Measurements from ENCODE around the gene ATP2A3.

ATP2A3 gene

DNA sequence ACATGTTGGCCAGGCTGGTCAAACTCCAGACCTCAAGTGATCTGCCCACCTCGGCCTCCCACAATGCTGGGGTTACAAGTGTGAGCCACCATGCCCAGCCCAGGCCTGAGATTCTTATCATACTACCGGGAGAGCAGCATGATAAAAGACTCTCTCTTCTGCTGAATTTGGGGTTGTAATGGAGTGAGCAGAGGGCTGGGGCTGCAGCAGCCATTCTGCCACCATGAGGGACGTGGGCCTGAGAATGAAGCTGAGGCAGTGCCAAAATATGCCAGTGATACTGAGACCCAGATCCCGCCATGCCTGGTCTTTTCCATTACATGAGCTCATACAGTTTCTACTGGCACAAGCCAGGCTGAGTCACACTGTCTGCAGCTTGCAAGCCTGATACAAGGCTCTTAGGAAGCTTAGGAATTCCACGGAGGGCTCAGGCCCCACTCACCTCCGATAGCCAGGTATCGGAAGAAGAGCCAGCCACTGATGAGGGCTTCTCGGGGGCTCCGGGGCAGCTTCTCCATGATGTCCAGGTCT is 28.3 kb downstream of the ATP2A3 start:
- DNase-seq (ENCODE audit: insufficient read length, low spot score) (no peak), FAIRE-seq (no peak)

DNA sequence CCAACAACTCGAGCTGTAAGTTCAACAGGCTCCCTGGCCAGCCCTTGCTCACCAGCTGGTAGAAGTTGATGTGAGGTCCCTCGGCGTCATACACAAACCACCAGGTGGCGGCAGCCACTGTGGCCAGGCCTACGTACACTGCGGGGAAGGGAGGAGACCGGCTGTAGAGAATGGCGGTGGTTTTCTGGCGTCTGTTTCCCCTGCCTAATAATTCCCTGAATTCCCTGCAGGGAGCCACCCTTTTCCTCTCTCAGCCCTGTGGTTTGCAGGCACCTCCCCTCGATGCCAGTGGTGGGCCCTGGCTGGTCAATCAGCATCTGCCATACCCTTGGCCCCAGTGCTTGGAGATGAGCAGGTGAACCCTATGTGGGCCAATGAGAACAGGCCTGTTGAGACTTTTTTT is 29.1 kb downstream of the ATP2A3 start:
- no peak for DNase-seq (ENCODE audit: insufficient read length, low spot score)
- FAIRE-seq: no peak

DNA sequence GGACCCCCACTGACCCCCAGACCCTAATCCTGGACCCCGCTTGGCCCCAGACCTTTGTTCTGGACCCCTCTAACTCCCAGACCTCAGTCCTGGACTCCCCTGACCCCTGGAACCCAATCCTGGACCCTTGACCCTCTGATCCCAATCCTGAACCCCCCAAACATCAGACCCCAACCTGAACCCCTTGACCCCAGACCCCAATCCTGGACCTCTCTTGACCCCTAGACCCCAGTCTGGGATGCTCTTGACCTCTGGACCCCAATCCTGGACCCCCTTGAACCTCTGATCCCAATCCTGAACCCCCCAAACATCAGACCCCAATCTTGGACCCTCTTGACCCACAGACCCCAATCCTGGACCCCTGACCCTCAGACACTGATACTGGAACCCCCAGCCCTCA is 34.5 kb downstream of the ATP2A3 start:
- DNase-seq (ENCODE audit: insufficient read length, low spot score) (no peak), FAIRE-seq (no peak)

DNA sequence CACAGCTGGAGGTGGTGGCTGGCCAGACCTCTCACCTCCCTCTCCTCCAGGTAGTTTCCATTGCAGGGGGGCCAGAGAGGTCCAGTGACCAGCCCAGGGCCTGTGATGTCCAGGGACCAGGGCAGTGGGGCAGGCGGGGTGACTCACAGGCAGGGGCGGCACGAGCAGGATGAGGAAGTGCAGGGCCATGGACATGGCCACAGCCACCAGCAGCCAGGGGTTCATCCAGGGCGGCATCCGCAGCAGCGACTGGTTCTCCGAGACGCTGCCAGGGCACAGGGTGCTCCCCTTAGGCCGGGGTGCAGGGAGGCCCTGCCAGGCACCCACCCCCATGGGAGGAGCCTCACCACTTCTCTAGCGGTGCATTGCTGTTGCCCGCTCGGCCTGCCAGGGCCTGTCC is 35.1 kb downstream of the ATP2A3 start:
- no peak for DNase-seq (ENCODE audit: insufficient read length, low spot score)
- FAIRE-seq: no peak

DNA sequence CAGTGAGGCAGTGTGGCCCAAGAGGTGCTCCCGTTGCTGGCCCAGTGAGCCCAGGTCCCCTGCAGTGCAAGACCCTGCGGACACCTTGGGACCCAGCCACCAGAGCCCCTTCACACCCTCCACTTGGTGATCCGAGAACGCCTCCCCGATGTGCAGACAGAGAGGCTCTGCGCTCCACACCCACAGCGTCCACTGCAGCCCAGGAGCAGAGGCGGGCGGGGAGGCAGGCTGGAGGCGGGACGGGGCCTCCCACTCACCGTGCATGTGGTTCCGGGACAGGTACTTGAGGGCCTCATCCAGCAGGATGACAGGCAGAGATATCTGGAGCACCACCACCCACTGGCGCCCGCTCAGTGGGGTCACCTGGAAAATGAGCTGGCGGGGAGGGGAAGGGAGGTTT is 35.8 kb downstream of the ATP2A3 start:
- no peak for DNase-seq (ENCODE audit: insufficient read length, low spot score)
- no peak for FAIRE-seq

DNA sequence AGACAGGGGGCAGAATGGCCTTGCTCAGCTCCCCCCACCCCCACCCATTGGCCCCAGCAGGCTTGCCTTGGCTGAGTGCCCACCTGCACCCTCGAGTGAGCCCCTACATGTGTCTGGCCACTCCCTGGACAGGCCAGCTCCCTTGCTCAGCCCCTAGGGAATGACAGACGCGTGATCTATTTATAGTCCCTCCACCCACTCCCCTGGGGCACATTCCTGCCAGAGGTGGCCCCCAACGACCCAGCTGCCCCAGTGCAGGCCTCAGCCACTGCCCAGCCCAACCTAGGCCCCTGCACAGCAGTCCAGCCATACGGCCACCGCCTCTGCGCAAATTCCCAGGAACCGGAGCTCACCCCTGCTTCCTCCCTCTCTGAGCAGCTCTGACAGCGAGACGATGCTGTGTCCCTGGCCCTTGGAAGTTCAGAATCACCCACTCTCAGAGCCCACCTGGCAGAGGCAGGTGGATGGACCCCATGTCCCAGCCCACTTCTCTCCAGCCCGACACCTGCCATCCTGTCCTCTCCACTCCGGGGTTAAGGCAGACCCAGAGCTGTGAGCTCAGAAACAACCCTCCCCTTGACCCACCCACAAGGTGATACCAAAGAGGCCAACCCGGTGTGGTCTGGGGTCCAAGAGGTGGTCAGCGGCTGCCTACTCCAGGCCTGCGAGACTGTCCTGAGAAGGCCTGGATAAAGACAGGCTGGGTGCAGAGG is 36.5 kb downstream of the ATP2A3 start:
- DNase-seq (ENCODE audit: insufficient read length, low spot score): no peak
- no peak for FAIRE-seq

DNA sequence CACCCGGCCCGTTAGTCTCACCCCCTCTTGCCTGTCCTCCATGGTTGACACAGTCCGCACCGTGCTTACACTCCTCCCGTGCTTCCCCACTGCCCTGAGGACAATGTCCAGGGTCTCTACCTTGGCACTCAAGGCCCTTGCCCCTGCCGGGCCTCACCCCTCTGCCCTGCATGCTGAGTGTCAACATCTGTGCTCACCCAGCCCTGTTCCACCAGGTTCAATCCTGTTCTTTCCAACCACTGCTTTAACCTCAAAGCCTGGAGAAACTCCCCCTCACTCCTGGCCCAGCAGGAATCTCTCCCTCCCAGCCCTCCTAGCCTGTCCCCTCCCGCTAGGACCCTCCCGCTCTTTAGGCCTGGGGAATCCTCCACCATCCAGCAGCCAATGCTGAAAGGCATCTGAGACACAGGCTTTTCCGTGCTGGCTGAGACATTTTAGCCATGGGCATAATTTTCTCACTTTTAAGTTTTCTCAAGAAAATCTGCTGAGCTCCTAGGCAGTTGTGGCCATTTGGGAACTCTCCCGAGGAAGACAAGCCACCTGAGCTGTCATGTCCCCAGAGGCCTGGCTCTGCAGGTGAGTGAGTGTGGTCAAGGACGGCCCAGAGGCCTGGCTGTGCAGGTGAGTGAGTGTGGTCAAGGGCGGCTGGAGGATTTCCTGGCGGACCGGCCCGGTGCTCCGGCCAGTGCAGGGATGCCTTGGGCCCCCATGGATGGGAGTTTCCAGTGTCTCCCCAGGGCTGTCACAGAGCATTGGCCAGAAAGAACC is 37.2 kb downstream of the ATP2A3 start:
- FAIRE-seq (no peak), DNase-seq (ENCODE audit: insufficient read length, low spot score) (no peak)

DNA sequence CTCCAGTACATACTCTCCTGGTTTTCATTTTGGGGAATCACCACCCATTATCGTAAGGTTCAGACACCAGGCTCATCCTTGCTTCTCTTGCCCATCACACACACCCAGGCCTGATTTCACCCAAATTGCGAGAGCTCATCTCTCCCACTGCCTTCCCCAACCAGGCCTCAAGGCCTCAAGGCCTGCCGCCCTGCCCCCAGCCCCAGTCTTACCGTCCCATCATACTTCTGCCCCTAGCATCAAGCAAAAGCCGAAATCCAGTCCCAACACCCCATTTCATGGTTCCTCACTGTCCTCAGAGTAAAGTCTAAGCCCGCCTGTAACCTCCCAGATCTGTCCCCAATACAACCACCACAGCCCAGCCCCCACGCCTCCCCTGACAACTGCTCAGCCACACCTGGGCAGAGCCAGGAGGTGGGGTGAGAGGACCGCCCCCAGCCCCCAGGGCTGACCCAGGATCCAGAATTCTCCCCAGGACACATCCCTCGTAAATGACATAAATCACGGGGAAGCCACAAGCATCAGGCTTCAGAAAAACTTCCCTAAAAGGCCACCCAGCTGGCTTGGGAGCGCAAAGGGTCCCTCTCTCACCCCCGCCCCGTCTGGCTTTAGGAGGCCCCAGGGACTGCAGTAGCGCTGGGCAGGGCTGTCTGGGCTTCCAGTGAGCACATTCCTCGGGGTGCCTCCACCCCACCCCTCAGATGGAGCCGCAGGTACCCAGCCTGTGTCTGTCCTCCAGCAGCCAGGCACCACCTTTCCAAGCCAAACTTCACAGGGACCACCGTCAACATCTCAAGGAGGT is 38.4 kb downstream of the ATP2A3 start:
- DNase-seq (ENCODE audit: insufficient read length, low spot score): no peak
- no peak for FAIRE-seq

DNA sequence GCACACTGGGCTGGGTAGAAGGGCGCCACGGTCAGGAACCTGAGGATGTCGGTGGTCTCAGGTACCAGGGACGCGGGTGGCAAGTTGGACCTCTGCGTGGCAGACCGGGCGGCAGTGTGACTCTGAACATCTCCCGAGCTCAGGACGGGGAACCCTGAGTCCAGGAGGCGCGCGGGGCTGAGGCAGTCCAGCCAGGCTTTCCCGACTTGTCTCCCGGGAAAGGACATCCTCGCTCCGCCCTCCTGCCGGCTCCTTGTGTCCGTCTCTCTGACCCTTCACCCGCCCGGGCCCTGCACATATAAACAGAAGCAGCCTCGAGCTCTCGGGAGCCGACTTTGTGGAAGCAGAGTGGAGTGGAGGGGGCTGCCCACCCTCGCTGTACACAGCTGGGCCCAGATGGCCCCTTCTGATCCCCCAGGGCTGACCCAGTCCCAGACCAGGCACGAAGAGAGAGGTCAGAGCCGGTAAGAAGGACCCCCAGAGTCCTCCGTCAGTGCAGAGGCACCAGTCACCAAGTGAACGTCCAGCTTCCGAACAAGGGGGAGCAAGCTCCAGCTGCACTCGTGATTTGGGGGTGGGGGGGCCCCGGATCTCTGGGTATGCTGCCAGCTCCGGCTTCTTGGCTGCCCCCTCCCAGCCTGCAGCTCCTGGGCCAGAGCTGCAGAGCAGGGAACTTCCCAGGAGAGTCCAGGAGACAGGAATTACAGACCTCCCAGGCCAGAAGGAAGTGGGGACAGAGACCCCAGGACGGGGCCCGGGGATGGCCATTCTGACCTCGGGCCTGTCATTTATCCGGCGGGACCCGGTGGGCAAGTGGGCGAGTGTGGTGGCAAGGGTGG is 39.5 kb downstream of the ATP2A3 start:
- DNase-seq (ENCODE audit: insufficient read length, low spot score) (no peak), FAIRE-seq (no peak)

DNA sequence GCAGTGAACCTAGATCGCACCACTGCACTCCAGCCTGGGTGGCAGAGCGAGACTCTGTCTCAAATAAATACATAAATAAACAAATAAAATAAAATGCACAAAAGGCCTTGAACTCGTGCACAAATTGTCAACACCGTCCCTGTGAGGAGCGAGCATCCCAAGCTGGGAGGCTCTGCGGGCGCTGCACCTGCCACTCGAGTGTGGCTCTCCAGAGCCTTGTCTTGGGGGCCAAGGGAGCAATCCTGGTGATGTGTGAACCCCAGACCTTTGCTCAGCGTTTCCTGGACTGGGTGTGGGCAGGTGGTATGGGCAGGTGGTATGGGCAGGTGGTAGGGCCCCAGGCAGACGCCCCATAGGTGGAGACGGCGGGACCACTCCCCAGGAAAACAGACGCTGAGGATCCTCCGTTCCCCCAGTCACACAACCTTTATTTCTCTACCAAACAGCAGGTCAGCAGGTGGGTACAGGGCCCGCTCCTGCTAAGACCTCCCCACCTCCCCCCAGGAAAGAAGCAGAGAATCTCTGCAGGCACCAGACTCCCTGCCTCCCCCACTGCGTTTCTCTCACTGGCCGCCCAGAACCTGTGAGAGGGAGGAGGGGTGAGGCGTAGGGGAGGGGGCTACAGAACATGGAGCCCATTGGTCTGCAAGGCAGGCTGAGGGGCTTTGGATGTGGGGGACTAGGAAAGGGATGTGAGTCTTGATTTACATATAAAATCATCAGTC is 40.6 kb downstream of the ATP2A3 start:
- no peak for FAIRE-seq
- DNase-seq (ENCODE audit: insufficient read length, low spot score): no peak

DNA sequence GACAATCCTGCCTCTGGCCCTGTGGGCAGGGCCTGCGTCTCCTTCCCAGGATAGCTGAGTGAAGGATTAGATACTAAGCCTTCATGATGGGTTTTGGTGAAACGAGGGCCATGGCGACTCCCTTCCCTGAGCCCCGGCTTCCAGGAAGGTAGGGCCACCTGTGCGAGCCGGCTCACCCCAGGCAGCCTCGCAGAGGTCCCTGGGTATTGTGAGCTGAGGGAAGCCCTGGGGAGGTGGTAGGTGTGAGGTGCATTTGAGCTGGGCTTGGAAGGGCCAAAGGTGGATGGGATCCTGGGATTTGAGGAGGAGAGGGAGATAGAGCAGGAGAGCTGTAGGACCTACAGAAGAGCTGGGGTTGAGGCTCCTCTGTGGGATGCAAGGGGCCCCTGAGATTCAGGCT is 41.5 kb downstream of the ATP2A3 start:
- DNase-seq (ENCODE audit: insufficient read length, low spot score): no peak
- no peak for FAIRE-seq

DNA sequence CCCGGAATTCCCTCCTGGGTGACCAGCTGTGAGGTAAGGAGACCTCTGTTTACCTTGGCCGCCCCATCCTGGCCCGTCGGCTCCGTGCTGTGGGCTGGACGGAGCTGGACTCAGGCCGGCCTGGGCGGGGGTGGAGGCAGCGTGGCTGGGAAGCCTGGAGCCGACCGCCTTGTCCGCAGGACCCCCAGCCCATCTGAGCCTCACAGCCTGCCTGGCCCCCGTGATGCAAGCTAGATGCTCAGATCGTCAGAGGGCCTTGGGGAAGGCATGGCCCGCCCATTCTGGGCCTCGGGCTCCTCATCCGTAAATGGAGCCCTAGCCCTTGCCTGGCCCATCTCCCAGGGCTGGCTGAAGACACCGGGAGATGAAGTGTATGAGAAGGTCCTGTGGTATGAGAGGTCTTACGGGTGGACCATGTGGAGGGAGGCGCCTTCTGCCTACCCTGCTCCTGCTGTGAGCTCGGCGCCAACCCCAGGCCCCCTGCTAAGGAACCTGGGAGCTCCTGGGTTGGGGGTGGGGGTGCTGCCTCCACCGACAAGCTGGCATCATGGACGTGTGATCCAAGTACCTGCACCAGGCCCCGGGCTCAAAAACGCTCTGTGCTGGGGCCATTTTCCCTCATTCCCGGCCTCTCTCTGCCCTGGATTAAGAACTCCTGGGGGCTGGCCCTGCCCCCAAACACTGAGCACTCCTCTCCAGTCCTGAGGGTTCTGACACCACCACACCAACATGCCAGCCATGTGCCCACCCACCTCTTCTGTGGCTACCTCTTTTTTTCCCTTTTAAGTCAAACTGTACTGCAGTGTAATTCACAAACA is 42.5 kb downstream of the ATP2A3 start:
- FAIRE-seq (no peak), DNase-seq (ENCODE audit: insufficient read length, low spot score) (no peak)

DNA sequence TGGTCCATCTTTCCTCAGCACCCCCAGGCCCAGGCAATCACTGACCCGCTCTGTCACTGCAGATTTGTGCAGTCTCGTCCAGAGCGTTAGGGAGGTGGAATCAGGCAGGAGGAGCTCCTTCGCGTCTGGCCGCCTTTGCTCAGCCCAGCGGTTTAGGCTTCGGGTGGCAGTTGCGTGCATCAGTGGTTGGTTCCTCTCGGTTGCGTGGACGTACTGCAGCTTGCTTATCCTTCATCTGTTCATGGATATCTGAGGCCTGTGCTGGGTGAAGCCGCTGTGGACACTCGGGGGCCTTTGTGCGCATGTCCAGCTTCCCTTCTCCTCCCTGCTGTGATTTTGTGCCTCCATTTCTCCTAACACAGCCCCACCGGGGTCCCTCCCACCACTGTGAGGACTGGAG is 43.2 kb downstream of the ATP2A3 start:
- FAIRE-seq: no peak
- DNase-seq (ENCODE audit: insufficient read length, low spot score): no peak

DNA sequence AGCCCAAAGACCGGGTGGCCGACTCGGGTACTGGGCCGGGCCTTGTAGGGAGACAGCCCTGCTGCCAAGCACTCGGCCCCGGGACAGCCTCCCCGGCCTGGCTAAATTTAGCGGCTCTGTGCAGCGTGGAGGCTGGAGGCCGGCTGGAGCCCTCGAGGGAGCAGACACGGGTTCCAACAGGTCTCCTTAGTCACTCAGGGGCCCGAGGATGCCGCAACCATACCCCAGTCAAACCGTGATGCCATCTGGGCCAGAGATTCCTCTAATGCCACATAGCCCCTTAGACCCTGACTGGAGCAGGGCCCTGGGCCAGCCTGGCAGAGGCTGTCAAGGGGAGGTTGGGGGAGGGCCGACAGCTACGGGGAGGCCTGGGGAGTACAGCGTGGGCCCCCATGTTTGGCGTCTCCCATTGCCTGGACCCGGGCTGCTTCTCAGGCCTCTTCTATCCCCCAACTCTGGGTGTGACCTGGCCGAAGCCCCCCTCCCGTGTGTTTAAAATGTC is 45.1 kb downstream of the ATP2A3 start:
- FAIRE-seq (no peak), DNase-seq (ENCODE audit: insufficient read length, low spot score) (no peak)

DNA sequence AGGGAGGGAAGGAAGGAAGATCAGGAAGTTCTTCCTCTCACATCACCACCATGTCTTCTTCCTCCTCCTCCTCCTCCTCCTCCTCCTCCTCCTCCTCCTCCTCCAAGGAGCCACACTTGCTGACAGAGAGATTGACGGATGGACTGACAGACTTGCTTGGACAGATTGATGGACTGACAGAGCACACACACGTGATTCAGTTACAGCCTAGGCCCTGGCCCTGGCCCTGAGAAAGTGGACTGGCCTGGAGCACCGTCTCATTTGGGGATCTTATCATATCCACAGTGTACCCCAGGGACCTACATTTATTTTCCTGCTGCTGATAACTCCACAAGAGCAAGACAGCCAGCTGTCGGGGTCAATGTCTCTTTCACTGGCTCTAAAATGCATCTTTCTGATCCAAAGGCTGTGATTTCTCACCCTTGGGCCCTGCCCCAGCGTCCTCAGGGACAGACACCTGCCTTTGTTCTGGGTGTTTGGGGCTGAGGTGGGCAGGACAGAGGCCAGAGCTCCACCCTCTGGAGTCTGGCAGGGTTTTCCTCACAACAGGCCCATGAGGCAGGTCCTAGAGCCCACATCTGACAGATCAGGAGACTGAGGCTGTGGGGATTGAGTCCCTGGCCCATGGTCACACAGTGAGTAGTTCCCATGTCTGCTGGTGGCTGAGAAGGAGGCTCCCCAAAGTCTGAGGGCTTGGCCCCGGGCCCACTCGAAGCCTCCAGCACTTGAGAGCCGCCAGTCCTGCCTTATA is 45.7 kb downstream of the ATP2A3 start:
- FAIRE-seq (no peak), DNase-seq (ENCODE audit: insufficient read length, low spot score) (no peak)

DNA sequence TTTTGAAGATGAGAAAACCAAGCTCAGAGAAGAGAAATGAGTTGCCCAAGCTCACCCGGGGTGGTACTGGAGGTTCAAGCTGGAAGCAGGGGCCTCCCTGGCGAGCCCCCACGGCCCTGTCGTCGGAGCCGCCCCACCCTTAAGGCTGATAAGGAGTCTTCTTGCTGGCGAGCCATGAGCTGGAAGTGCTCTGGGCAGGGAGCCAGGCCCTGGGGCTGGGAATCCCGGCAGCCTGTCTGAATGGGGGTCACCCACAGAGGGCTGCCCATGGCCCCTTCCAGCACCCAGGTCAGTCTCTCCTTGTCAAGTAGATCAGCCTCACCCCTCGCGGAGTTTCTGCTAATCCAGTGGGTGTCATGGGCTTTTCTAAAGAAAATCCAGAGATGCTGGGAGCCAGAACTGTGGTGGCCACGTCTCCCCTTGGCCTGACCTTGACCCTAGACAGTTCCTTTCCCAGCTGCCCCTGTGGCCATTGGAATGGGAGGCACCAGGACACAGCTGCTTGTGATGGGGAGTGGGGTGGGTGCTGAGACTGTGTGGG is 46.8 kb downstream of the ATP2A3 start:
- DNase-seq (ENCODE audit: insufficient read length, low spot score): no peak

DNA sequence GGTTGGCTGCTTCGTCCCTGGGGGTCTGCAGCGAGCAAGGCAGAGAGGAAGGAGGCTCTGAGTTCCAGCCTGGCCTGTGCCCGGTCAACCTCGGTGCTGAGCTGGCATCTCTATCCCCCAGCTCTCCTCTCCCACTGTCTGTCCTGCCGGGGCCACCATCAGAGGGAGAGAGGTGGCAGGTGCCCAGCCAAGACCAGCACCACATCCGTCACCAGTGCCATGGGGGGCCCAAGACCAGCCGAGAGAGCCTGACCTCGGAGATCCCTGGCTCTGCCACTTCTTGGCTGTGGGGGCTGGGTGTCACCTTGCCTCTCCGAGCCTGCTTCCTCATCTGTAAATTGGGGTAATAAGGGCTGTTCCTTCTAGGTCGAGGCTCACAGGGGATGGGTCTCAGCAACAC is 47.4 kb downstream of the ATP2A3 start:
- FAIRE-seq (no peak), DNase-seq (ENCODE audit: insufficient read length, low spot score) (no peak)

More for the DNA sequence above, 46.8 kb downstream of the ATP2A3 start:
- FAIRE-seq: no peak

Measured in GM19239 (cell line).